ENCODE data around the gene SYNE2. TPM values are rescaled to one million over a fixed set of nuclear protein-coding genes. Genes with fewer than 3 reads are reported as not detected.
"Not testable (repeated sequence)": the region's sequence is repeated elsewhere in the genome, so short reads cannot be mapped to it uniquely, and the experiment has no call there.

SYNE2 gene
- total and polyA plus RNA-seq, 10 of the 15 experiments (the other 5 are each of a cell fraction or from before 2014, with no cell fraction given): 2.1 to 52.7 (median 38.1) TPM

DNA sequence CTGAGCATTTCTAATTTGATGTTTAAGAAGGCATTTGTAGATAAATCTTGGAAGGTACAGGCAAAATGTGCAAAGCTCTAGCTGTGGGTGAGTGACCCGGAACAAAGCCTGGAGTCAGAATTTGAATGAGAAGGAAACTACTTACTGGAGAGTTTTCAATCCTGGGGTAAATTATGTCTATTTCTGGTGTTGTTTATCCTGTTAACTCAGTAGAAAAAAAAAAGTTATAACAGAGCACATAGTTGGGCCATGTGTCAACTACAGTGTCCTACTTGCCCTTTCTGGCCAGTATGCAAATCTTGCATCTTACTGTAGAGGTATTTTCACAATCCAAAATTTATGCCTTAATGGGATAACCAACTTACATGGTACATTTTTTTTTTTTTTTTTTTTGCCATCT, 182.3 kb downstream of the SYNE2 start:
- 93% methylated on average over 1 of the region's 1 CpG for WGBS (ENCODE audit: insufficient coverage, insufficient replicate concordance, low lambda C conversion rate, missing lambda C conversion rate)
- Histone ChIP-seq H3K4me2 (ENCODE audit: control insufficient read depth, insufficient read depth) (no peak overlapping the region), H3K27me3 (replicated peaks in 1 of 2; ENCODE audit: control insufficient read depth in 2 of 2, insufficient read depth in 2 of 2, low read length in 1 of 2) (no peaks in the 10 kb centered on the region), H3K36me3 (ENCODE audit: control insufficient read depth in 2 of 2, insufficient read depth in 2 of 2, low read length in 1 of 2) (peaks cover 0 to under 1% of the 10 kb centered on the region in 2 experiments; a peak in 1 of 4 replicates), H2AFZ (ENCODE audit: control insufficient read depth, low read depth, low read length) (no peak overlapping the region), H3K4me1 (ENCODE audit: control insufficient read depth, insufficient read depth, low read length) (no peaks in the 10 kb centered on the region), H3K9me3 (replicated peaks; ENCODE audit: control insufficient read depth, insufficient read depth, low read length) (no peaks in the 10 kb centered on the region), H3K9ac (ENCODE audit: control insufficient read depth, insufficient read depth, low read length) (no peak overlapping the region), H4K20me1 (ENCODE audit: control insufficient read depth, insufficient read depth) (no peaks in the 10 kb centered on the region), H3K4me3 (no peak overlapping the region), H3K79me2 (ENCODE audit: control insufficient read depth, insufficient read depth, low read length) (no peaks in the 10 kb centered on the region), H3K27ac (ENCODE audit: control insufficient read depth, insufficient read depth) (no peak overlapping the region)
- in situ Hi-C loops (cut with MboI) (no loop called here), intact Hi-C loops (cut with micrococcal nuclease; ENCODE audit: unreplicated experiment) (no loop called here)
- no peak for TF ChIP-seq PML (IDR thresholded peaks at IDR 0.05; ENCODE audit: low read length)
- TF ChIP-seq CEBPB (IDR thresholded peaks at IDR 0.05; ENCODE audit: borderline replicate concordance in 1 of 2, low read depth in 2 of 2, low read length in 2 of 2): no peak
- no peak for TF ChIP-seq TARDBP (IDR thresholded peaks at IDR 0.05; ENCODE audit: borderline replicate concordance)
- no peak for TF ChIP-seq SREBF1 (IDR thresholded peaks at IDR 0.05; ENCODE audit: low read length)
- no peak for TF ChIP-seq IKZF2 (IDR thresholded peaks at IDR 0.05)
- no peak for TF ChIP-seq IKZF1 (conservative IDR thresholded peaks at IDR 0.05)
- no peak for TF ChIP-seq TCF3 (IDR thresholded peaks at IDR 0.05; ENCODE audit: borderline replicate concordance, insufficient read depth, low read depth, low read length)
- no peak for TF ChIP-seq POU2F2 (IDR thresholded peaks at IDR 0.05; ENCODE audit: borderline replicate concordance, low read depth, low read length)
- TF ChIP-seq, protein P1, sequence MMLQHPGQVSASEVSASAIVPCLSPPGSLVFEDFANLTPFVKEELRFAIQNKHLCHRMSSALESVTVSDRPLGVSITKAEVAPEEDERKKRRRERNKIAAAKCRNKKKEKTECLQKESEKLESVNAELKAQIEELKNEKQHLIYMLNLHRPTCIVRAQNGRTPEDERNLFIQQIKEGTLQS (IDR thresholded peaks at IDR 0.05; ENCODE audit: borderline replicate concordance, extremely low read depth, low read depth, low read length): no peak
- no TSS peak for BruUV-seq (replicated peaks)
- RAD21 ChIA-PET (ENCODE audit: unreplicated experiment): no interaction called here
- CTCF ChIA-PET: interaction anchor here (1.1 kb wide), 1 partner anchor 25 kb away, joined by 4 read pairs; no protein-coding TSS in a partner anchor
- POLR2A ChIA-PET: interaction anchor here (0.7 kb wide), 1 partner anchor 58 kb away, joined by 5 read pairs; no protein-coding TSS in a partner anchor
- DNase-seq (ENCODE audit: low read depth, low spot score) (no peak), FAIRE-seq (no peak), ATAC-seq (no peak)
- SMC1A ChIA-PET (ENCODE audit: uncharacterized antibody, unreplicated experiment): interaction anchor here (1.0 kb wide), 1 partner anchor 196 kb away, joined by 3 read pairs; no protein-coding TSS in a partner anchor

- SMC1A ChIA-PET (ENCODE audit: uncharacterized antibody, unreplicated experiment): interaction anchor here (1.8 kb wide), 1 partner anchor 266 kb away, joined by 6 read pairs; no protein-coding TSS in a partner anchor
- H3K79me2 ChIP-seq (ENCODE audit: control insufficient read depth, insufficient read depth, low read length); H3K4me3 ChIP-seq; in situ Hi-C loops (cut with MboI); FAIRE-seq; H3K27ac ChIP-seq (ENCODE audit: control insufficient read depth, insufficient read depth); ATAC-seq; RAD21 ChIA-PET (ENCODE audit: unreplicated experiment); H3K27me3 ChIP-seq (replicated peaks in 1 of 2; ENCODE audit: control insufficient read depth in 2 of 2, insufficient read depth in 2 of 2, low read length in 1 of 2); BruUV-seq (replicated peaks); H3K9ac ChIP-seq (ENCODE audit: control insufficient read depth, insufficient read depth, low read length); H4K20me1 ChIP-seq (ENCODE audit: control insufficient read depth, insufficient read depth); H3K9me3 ChIP-seq (replicated peaks; ENCODE audit: control insufficient read depth, insufficient read depth, low read length); H3K36me3 ChIP-seq (ENCODE audit: control insufficient read depth in 2 of 2, insufficient read depth in 2 of 2, low read length in 1 of 2); POLR2A ChIA-PET; DNase-seq (ENCODE audit: low read depth, low spot score); H3K4me2 ChIP-seq (ENCODE audit: control insufficient read depth, insufficient read depth); H2AFZ ChIP-seq (ENCODE audit: control insufficient read depth, low read depth, low read length); intact Hi-C loops (cut with micrococcal nuclease; ENCODE audit: unreplicated experiment); H3K4me1 ChIP-seq (ENCODE audit: control insufficient read depth, insufficient read depth, low read length): not testable (repeated sequence)
- CTCF ChIA-PET: interaction anchor here (1.4 kb wide), 1 partner anchor 27 kb away, joined by 5 read pairs; no protein-coding TSS in a partner anchor
- 98% methylated on average over 35 of the region's 66 CpGs for WGBS (ENCODE audit: insufficient coverage, insufficient replicate concordance, low lambda C conversion rate, missing lambda C conversion rate)
Measured at GRCh38 chr14:64037869-64038745, 185.3 kb downstream of the SYNE2 start.
